HG02884 (cell line): ENCODE data around the gene KLK14.

Experiments
- ATAC-seq: cut with Tn5 transposase; IDR thresholded peaks from one replicate; pipeline ENCODE4 v1.9.1; 2021; ENCODE audit warnings: mild to moderate bottlenecking, moderate library complexity; ENCODE audit not compliant: unreplicated experiment

The KLK14 gene

GRCh38 chr19:51089786-51090185, 7.1 kb upstream of the KLK14 start:
- ATAC-seq: no peak

GRCh38 chr19:51086153-51086850, 3.6 kb upstream of the KLK14 start:
- ATAC-seq: no peak

GRCh38 chr19:51084505-51084904, 1.8 kb upstream of the KLK14 start:
- no peak for ATAC-seq

GRCh38 chr19:51083783-51084182, 1.1 kb upstream of the KLK14 start:
- no peak for ATAC-seq

- ATAC-seq: no peak
These were observed 494 bp upstream of the KLK14 start for GRCh38 chr19:51083181-51083580.

- ATAC-seq: no peak
These were observed 1.2 kb downstream of the KLK14 start for GRCh38 chr19:51081476-51081875.

- no peak for ATAC-seq
These were observed 3.1 kb downstream of the KLK14 start for GRCh38 chr19:51079481-51080110.

- ATAC-seq: no peak
These were observed 4.0 kb downstream of the KLK14 start for GRCh38 chr19:51078731-51079130.

GRCh38 chr19:51078104-51078503, 4.6 kb downstream of the KLK14 start:
- no peak for ATAC-seq

GRCh38 chr19:51076631-51077213, 6.0 kb downstream of the KLK14 start:
- no peak for ATAC-seq

- no peak for ATAC-seq
These were observed 6.7 kb downstream of the KLK14 start for GRCh38 chr19:51075998-51076397.

- no peak for ATAC-seq
These were observed 11.6 kb downstream of the KLK14 start for GRCh38 chr19:51071095-51071405.

- no peak for ATAC-seq
These were observed 12.2 kb downstream of the KLK14 start for GRCh38 chr19:51070334-51071094.

GRCh38 chr19:51066393-51067186, 16.1 kb downstream of the KLK14 start:
- ATAC-seq: no peak

- ATAC-seq: no peak
These were observed 17.3 kb downstream of the KLK14 start for GRCh38 chr19:51065221-51065960.

GRCh38 chr19:51064534-51065220, 18.0 kb downstream of the KLK14 start, which contains the start of gene KLK13:
KLK13 (minus strand) TSS chr19:51065092; CDS start chr19:51065067, 25 bp downstream.
- ATAC-seq: no peak

- no peak for ATAC-seq
These were observed 19.0 kb downstream of the KLK14 start for GRCh38 chr19:51063664-51064063.

GRCh38 chr19:51060973-51061372, 21.7 kb downstream of the KLK14 start:
- no peak for ATAC-seq

GRCh38 chr19:51060336-51060735, 22.4 kb downstream of the KLK14 start:
- ATAC-seq: no peak

GRCh38 chr19:51059715-51060114, 23.0 kb downstream of the KLK14 start:
- no peak for ATAC-seq
